Astrocyte (in vitro differentiated cells and primary cell): ENCODE results near the gene FEM1B. TPM values are rescaled to one million over a fixed set of nuclear protein-coding genes. Genes with fewer than 3 reads are reported as not detected.

Experiments used
- DNase-seq: peaks from one replicate; pipeline ENCODE4 v3.0.0-alpha.2; 2010; ENCODE audit warnings: low read depth
- FAIRE-seq: peaks from 2 replicates; lab custom pipeline; 2011; peaks lifted over from hg19 to GRCh38; lab: Jason Lieb, UNC
- H2AFZ ChIP-seq: 2 replicates; pipeline ENCODE4 v1.6.0; 2012; ENCODE audit warnings: low read depth, low read length, inconsistent platforms
- H3K27ac ChIP-seq: 2 replicates; pipeline ENCODE4 v1.5.1; 2011; ENCODE audit warnings: low read depth, low read length, inconsistent platforms
- H3K27me3 ChIP-seq: 2 replicates; pipeline ENCODE4 v1.6.0; 2011; ENCODE audit warnings: low read length, inconsistent platforms; ENCODE audit not compliant: insufficient read depth
- H3K36me3 ChIP-seq: 2 replicates; pipeline ENCODE4 v1.5.1; 2011; ENCODE audit warnings: low read length, inconsistent platforms; ENCODE audit not compliant: insufficient read depth
- H3K4me1 ChIP-seq: 2 replicates; pipeline ENCODE4 v1.5.1; 2011; ENCODE audit warnings: low read length, inconsistent platforms; ENCODE audit not compliant: insufficient read depth
- H3K4me2 ChIP-seq: 2 replicates; pipeline ENCODE4 v1.6.0; 2012; ENCODE audit warnings: low read length, inconsistent platforms
- H3K4me3 ChIP-seq: 2 replicates; pipeline ENCODE4 v1.5.1; 2011; ENCODE audit warnings: low read depth, mild to moderate bottlenecking, low read length, inconsistent platforms; ENCODE audit not compliant: insufficient read depth
- H3K79me2 ChIP-seq: 2 replicates; pipeline ENCODE4 v1.6.0; 2012; ENCODE audit warnings: mild to moderate bottlenecking, low read length, inconsistent platforms; ENCODE audit not compliant: insufficient read depth
- H3K9ac ChIP-seq: 2 replicates; pipeline ENCODE4 v1.6.0; 2012; ENCODE audit warnings: mild to moderate bottlenecking, low read length, inconsistent platforms
- H3K9me3 ChIP-seq: 2 replicates; pipeline ENCODE4 v1.5.1; 2012; ENCODE audit warnings: low read depth, mild to moderate bottlenecking, low read length, inconsistent platforms; ENCODE audit not compliant: insufficient read depth
- H4K20me1 ChIP-seq: 2 replicates; pipeline ENCODE4 v1.6.0; 2012; ENCODE audit warnings: low read length, inconsistent platforms; ENCODE audit not compliant: insufficient read depth
- H3K27ac Mint-ChIP-seq: one replicate; pipeline ENCODE4 v1.8.0; 2021; ENCODE audit warnings: mild to moderate bottlenecking, mixed read lengths; ENCODE audit not compliant: unreplicated experiment
- H3K27me3 Mint-ChIP-seq: one replicate; pipeline ENCODE4 v1.8.0; 2021; ENCODE audit warnings: low read depth, mixed read lengths; ENCODE audit not compliant: unreplicated experiment
- H3K36me3 Mint-ChIP-seq: one replicate; pipeline ENCODE4 v1.8.0; 2021; ENCODE audit warnings: low read depth, mixed read lengths; ENCODE audit not compliant: unreplicated experiment
- H3K4me1 Mint-ChIP-seq: one replicate; pipeline ENCODE4 v1.8.0; 2021; ENCODE audit warnings: low read depth, mixed read lengths; ENCODE audit not compliant: unreplicated experiment
- H3K4me3 Mint-ChIP-seq: one replicate; pipeline ENCODE4 v1.8.0; 2021; ENCODE audit warnings: mild to moderate bottlenecking, moderate library complexity, mixed read lengths; ENCODE audit not compliant: unreplicated experiment
- H3K9me3 Mint-ChIP-seq: one replicate; pipeline ENCODE4 v1.8.0; 2021; ENCODE audit warnings: mild to moderate bottlenecking, mixed read lengths; ENCODE audit not compliant: unreplicated experiment
- CTCF ChIP-seq: IDR thresholded peaks from 2 replicates; pipeline ENCODE4 v1.5.1; 2011; ENCODE audit warnings: low read depth, mild to moderate bottlenecking, inconsistent platforms, low read length, moderate library complexity; ENCODE audit not compliant: insufficient read depth
- EZH2 ChIP-seq: IDR thresholded peaks from 2 replicates; pipeline ENCODE4 v1.6.1; 2012; ENCODE audit warnings: mild to moderate bottlenecking, low read length, inconsistent platforms; ENCODE audit not compliant: insufficient read depth
- total RNA-seq: library from RNA; stranded (reverse); gene quantifications from 2 replicates; pipeline ENCODE4 v1.2.1, GENCODE V29; 2021

Gene FEM1B
- total RNA-seq, 1 donor from 2014 or later: 38.6 TPM

GRCh38 chr15:68286256-68286655 lies 8.7 kb downstream of the FEM1B start:
- Histone ChIP-seq H3K4me2 (no peak overlapping the region), H3K27ac (no peak overlapping the region), H4K20me1 (peaks cover 93% of the 10 kb centered on the region), H3K9ac (no peak overlapping the region), H3K79me2 (peaks cover 100% of the 10 kb centered on the region), H3K36me3 (peaks cover 21% of the 10 kb centered on the region), H3K4me3 (no peak overlapping the region), H3K27me3 (no peaks in the 10 kb centered on the region), H3K4me1 (peaks cover 7% of the 10 kb centered on the region), H3K9me3 (no peaks in the 10 kb centered on the region), H2AFZ (no peak overlapping the region)
- Mint-ChIP-seq H3K36me3 (peaks cover 20% of the 10 kb centered on the region), H3K27me3 (no peaks in the 10 kb centered on the region), H3K27ac (no peak overlapping the region), H3K4me1 (peaks cover 28% of the 10 kb centered on the region), H3K9me3 (no peaks in the 10 kb centered on the region), H3K4me3 (peak overlapping the region; percentile 16)
- DNase-seq (no peak), FAIRE-seq (no peak)
- TF ChIP-seq CTCF (no peak), EZH2 (no peak)

- Mint-ChIP-seq H3K27me3 (no peaks in the 10 kb centered on the region), H3K27ac (peak overlapping the region; percentile 15), H3K4me3 (no peak overlapping the region), H3K9me3 (no peaks in the 10 kb centered on the region), H3K4me1 (peaks cover 18% of the 10 kb centered on the region), H3K36me3 (peaks cover 20% of the 10 kb centered on the region)
- Histone ChIP-seq H4K20me1 (peaks cover 84% of the 10 kb centered on the region), H3K27me3 (no peaks in the 10 kb centered on the region), H3K4me2 (no peak overlapping the region), H3K4me3 (no peak overlapping the region), H2AFZ (no peak overlapping the region), H3K36me3 (peaks cover 31% of the 10 kb centered on the region), H3K27ac (no peak overlapping the region), H3K79me2 (peaks cover 100% of the 10 kb centered on the region), H3K4me1 (no peaks in the 10 kb centered on the region), H3K9me3 (no peaks in the 10 kb centered on the region), H3K9ac (no peak overlapping the region)
- DNase-seq (no peak), FAIRE-seq (no peak)
- no peak for TF ChIP-seq EZH2
- TF ChIP-seq CTCF: no peak
These were observed 11.5 kb downstream of the FEM1B start for GRCh38 chr15:68289057-68289456.

- no peaks in the 10 kb centered on the region for H3K4me1 ChIP-seq
- DNase-seq (no peak), FAIRE-seq (peak; percentile 23)
- Mint-ChIP-seq H3K9me3 (no peaks in the 10 kb centered on the region), H3K27me3 (no peaks in the 10 kb centered on the region), H3K4me3 (no peak overlapping the region), H3K36me3 (peaks cover 17% of the 10 kb centered on the region), H3K4me1 (peaks cover 16% of the 10 kb centered on the region), H3K27ac (no peak overlapping the region)
- H3K9ac ChIP-seq: no peak overlapping the region
- H3K4me2 ChIP-seq: no peak overlapping the region
- no peak overlapping the region for H2AFZ ChIP-seq
- H4K20me1 ChIP-seq: peaks cover 84% of the 10 kb centered on the region
- H3K79me2 ChIP-seq: peaks cover 100% of the 10 kb centered on the region
- H3K27me3 ChIP-seq: no peaks in the 10 kb centered on the region
- H3K36me3 ChIP-seq: peaks cover 31% of the 10 kb centered on the region
- no peaks in the 10 kb centered on the region for H3K9me3 ChIP-seq
- no peak overlapping the region for H3K27ac ChIP-seq
- no peak for TF ChIP-seq CTCF
- no peak for TF ChIP-seq EZH2
- H3K4me3 ChIP-seq: no peak overlapping the region
These were observed 12.2 kb downstream of the FEM1B start for GRCh38 chr15:68289621-68290352.
